Subcutaneous adipose tissue (tissue), 4 donors: Measurements from ENCODE around the gene ATP1B1. TPM values are rescaled to one million over a fixed set of nuclear protein-coding genes. Genes with fewer than 3 reads are reported as not detected.

ENCODE experiments used
- CTCF ChIP-seq: fragments of 450-650 bp; IDR thresholded peaks from one replicate; pipeline ENCODE4 v1.5.1; 2016; ENCODE audit warnings: low read depth, mild to moderate bottlenecking, control low read depth, antibody characterized with exemption, moderate library complexity
- total RNA-seq, 4 donors: library from RNA; depleted of rRNA; stranded (reverse); fragments of >200 nt; gene quantifications; one replicate each; pipeline ENCODE4 v1.1.0, GENCODE V29; 2016

ATP1B1 gene
- total RNA-seq, 4 donors from 2014 or later, result 12.2 to 77.9 (median 14.7) TPM

GRCh38 chr1:169144941-169145626 is 38.6 kb downstream of the ATP1B1 start:
- TF ChIP-seq CTCF, result no peak

DNA sequence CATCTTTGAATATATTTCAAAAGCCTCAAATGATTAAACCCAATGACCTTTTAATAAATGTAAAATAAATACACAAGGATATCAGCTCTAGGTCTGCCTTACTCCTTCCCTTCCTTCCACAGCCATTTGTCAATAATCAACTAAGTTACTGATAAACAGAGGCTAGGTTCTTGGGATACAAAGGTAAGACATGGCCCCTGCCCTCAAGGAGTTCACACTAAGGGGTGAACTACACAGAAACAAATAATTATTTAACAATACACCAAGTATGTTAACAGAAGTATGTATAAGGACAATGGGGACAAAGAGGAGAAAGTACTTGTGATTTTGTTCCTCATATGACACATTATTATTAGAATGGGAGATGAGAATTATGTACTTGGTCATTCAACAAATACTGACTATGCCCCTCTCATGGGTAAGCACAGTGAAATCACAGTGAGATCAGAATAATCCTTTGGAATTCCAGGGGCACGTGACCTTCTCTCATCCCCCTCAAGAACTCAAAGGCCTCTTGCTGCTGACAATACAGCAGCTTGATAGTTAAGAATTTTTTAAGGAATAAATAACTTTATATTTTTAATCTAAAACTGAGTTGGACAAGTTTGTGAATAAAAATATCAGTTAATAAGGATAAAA is 40.2 kb downstream of the ATP1B1 start:
- no peak for TF ChIP-seq CTCF

GRCh38 chr1:169148472-169149252 is 42.2 kb downstream of the ATP1B1 start:
- TF ChIP-seq CTCF, result no peak

- TF ChIP-seq CTCF, result no peak
Observed at GRCh38 chr1:169149555-169150286, 43.2 kb downstream of the ATP1B1 start.

- no peak for TF ChIP-seq CTCF
Observed at GRCh38 chr1:169150641-169151337, 44.3 kb downstream of the ATP1B1 start.

GRCh38 chr1:169151338-169151837 is 44.9 kb downstream of the ATP1B1 start:
- TF ChIP-seq CTCF, result no peak
